ENCODE data around the gene SEMA3C. TPM values are rescaled to one million over a fixed set of nuclear protein-coding genes. Genes with fewer than 3 reads are reported as not detected.

SEMA3C gene
- total RNA-seq, 1 experiment from 2014 or later, result 12.2 TPM

GRCh38 chr7:80869106-80869784, 49.6 kb downstream of the SEMA3C start:
- DNase-seq (ENCODE audit: low spot score), result no peak
- in situ Hi-C loops (cut with HindIII; ENCODE audit: low sequenced_read_pairs), result no loop called here

- DNase-seq (ENCODE audit: low spot score), result no peak
- in situ Hi-C loops (cut with HindIII; ENCODE audit: low sequenced_read_pairs), result no loop called here
These were observed 50.3 kb downstream of the SEMA3C start for GRCh38 chr7:80868566-80868965.

- DNase-seq (ENCODE audit: low spot score), result no peak
- in situ Hi-C loops (cut with HindIII; ENCODE audit: low sequenced_read_pairs), result no loop called here
These were observed 58.3 kb downstream of the SEMA3C start for GRCh38 chr7:80860554-80860953.

- DNase-seq (ENCODE audit: low spot score), result no peak
- in situ Hi-C loops (cut with HindIII; ENCODE audit: low sequenced_read_pairs), result no loop called here
These were observed 59.4 kb downstream of the SEMA3C start for GRCh38 chr7:80859272-80859970.

- in situ Hi-C loops (cut with HindIII; ENCODE audit: low sequenced_read_pairs), result no loop called here
- no peak for DNase-seq (ENCODE audit: low spot score)
These were observed 60.5 kb downstream of the SEMA3C start for GRCh38 chr7:80858141-80858903.

GRCh38 chr7:80856769-80857168, 62.1 kb downstream of the SEMA3C start:
- in situ Hi-C loops (cut with HindIII; ENCODE audit: low sequenced_read_pairs), result no loop called here
- no peak for DNase-seq (ENCODE audit: low spot score)

GRCh38 chr7:80851896-80852476, 66.9 kb downstream of the SEMA3C start:
- DNase-seq (ENCODE audit: low spot score), result no peak
- in situ Hi-C loops (cut with HindIII; ENCODE audit: low sequenced_read_pairs), result no loop called here

GRCh38 chr7:80848841-80849240, 70.0 kb downstream of the SEMA3C start:
- no peak for DNase-seq (ENCODE audit: low spot score)
- in situ Hi-C loops (cut with HindIII; ENCODE audit: low sequenced_read_pairs), result no loop called here

- in situ Hi-C loops (cut with HindIII; ENCODE audit: low sequenced_read_pairs), result no loop called here
- DNase-seq (ENCODE audit: low spot score), result no peak
These were observed 71.0 kb downstream of the SEMA3C start for GRCh38 chr7:80847895-80848294.

GRCh38 chr7:80847027-80847426, 71.8 kb downstream of the SEMA3C start:
- in situ Hi-C loops (cut with HindIII; ENCODE audit: low sequenced_read_pairs), result no loop called here
- no peak for DNase-seq (ENCODE audit: low spot score)

GRCh38 chr7:80844916-80845315, 73.9 kb downstream of the SEMA3C start:
- DNase-seq (ENCODE audit: low spot score), result no peak
- in situ Hi-C loops (cut with HindIII; ENCODE audit: low sequenced_read_pairs), result no loop called here

GRCh38 chr7:80843018-80843677, 75.7 kb downstream of the SEMA3C start:
- DNase-seq (ENCODE audit: low spot score), result no peak
- in situ Hi-C loops (cut with HindIII; ENCODE audit: low sequenced_read_pairs), result no loop called here

GRCh38 chr7:80842022-80842790, 76.6 kb downstream of the SEMA3C start:
- in situ Hi-C loops (cut with HindIII; ENCODE audit: low sequenced_read_pairs), result no loop called here
- DNase-seq (ENCODE audit: low spot score), result no peak

- DNase-seq (ENCODE audit: low spot score), result no peak
- in situ Hi-C loops (cut with HindIII; ENCODE audit: low sequenced_read_pairs), result no loop called here
These were observed 77.4 kb downstream of the SEMA3C start for GRCh38 chr7:80841423-80841955.

GRCh38 chr7:80840681-80841080, 78.2 kb downstream of the SEMA3C start:
- DNase-seq (ENCODE audit: low spot score), result no peak
- in situ Hi-C loops (cut with HindIII; ENCODE audit: low sequenced_read_pairs), result no loop called here

- DNase-seq (ENCODE audit: low spot score), result no peak
These were observed 79.0 kb downstream of the SEMA3C start for GRCh38 chr7:80839855-80840254.

GRCh38 chr7:80838643-80839042, 80.2 kb downstream of the SEMA3C start:
- DNase-seq (ENCODE audit: low spot score), result no peak
- in situ Hi-C loops (cut with HindIII; ENCODE audit: low sequenced_read_pairs), result no loop called here

More at GRCh38 chr7:80839855-80840254, 79.0 kb downstream of the SEMA3C start:
- in situ Hi-C loops (cut with HindIII; ENCODE audit: low sequenced_read_pairs), result no loop called here

- DNase-seq (ENCODE audit: low spot score), result no peak
- in situ Hi-C loops (cut with HindIII; ENCODE audit: low sequenced_read_pairs), result no loop called here
These were observed 81.5 kb downstream of the SEMA3C start for GRCh38 chr7:80837345-80837744.
